Skin of body (tissue), 2 donors: ENCODE results near the gene NCOA6. TPM values are rescaled to one million over a fixed set of nuclear protein-coding genes. Genes with fewer than 3 reads are reported as not detected.

Experiments
- DNase-seq: peaks from one replicate; lab custom pipeline; 2025; lab: John Stamatoyannopoulos, UW
- total RNA-seq: library from RNA; depleted of rRNA; stranded (reverse); fragments of >200 nt; gene quantifications from one replicate; pipeline ENCODE4 v1.2.3, GENCODE V29; 2014

The NCOA6 gene
- total RNA-seq = 14.5 TPM

DNA sequence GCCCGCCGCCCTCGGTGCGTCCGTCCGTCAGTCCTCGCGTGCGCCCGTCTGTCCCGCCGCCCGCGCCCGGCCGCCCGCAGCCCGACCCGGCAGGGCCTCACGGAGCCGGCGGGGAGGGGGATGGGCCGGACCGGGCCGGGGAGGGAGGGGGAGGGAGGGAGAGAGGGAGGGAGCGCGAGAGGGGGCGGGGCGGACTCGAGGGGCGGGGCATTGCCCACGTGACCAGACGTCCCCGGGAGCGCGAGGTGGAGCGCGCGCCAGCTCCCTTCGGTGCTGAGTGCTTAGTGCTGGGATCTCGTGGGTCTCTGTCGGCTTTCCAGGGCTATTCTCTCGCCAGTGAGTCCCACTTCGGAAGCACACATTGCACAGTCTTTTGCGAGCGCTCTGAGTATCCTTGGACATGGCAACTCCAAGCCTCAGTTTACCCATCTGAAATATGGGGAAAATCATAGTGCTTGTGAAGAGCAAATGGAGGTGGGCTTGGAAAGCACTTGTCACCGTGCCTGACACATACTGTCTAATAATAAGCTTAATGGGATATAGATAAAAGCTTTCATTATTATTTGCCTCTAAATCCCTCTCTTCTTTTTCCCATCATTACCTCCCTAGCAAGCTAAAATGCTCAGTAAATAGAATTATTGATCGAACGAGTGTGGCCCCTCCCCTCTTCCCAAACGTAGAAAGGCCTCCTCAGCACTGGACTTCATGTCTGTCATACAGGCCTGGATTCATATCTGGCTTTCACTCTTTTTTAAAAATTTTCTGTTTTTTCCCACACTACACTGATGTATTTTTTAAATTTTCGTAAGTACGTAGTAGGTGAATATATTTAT, at the start of gene NCOA6:
TSS of gene NCOA6 (minus strand) at position 122 of the 833 bp plus-strand sequence. CDS start 43,296 bp downstream, outside the sequence.
- peak; percentile 72 for DNase-seq

DNA sequence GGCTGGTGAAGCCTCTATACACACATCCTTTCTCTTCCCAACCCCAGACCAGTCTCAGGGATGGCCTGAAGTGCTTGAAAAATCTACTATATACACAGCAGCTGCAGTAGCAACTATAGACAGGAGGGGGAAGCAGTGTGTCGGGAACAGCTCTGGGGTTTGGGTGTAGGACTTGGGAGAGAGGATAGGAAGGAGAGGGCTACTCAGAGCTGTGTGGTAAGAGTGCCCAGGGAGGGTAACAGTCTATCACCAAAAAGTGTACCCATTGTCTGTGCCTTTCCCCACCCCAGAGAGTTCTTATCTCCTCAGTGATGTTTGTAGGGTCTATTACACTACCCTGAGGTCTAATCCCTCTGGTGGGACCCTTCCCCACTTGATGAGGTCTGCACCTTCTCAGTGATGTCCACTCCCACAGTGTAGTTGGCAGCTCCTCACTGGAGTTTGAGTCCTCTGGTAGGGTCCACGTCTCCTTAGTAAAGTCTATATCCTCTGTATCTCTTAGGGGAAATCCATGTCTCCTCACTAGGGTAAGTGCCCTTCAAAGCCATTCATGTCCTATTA, 48.7 kb upstream of the NCOA6 start:
- peak; percentile 71 for DNase-seq

DNA sequence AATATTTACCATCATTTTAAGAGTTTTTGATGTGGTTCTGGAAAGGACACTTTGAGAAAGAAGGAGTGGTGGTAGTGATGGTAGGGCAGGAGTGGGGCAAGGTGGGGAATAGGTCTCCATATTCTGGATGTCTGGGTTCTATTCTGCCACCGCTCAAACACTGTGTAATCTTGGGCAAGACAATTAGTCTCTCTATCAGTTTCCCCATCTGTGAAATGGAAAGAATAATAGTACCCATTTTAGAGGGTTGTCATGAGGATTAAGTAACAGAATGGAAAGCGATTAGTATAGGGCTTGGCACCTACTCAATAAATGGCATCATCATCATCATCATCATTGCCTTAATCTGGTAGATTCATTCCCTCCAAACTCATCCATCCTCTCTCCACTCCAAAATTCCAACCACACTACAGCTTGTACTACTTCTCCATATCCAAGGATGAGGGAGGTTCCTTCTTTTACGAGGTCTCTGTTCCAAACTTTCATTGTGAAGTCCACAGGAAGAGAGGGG, 48.2 kb upstream of the NCOA6 start:
- DNase-seq = no peak

DNA sequence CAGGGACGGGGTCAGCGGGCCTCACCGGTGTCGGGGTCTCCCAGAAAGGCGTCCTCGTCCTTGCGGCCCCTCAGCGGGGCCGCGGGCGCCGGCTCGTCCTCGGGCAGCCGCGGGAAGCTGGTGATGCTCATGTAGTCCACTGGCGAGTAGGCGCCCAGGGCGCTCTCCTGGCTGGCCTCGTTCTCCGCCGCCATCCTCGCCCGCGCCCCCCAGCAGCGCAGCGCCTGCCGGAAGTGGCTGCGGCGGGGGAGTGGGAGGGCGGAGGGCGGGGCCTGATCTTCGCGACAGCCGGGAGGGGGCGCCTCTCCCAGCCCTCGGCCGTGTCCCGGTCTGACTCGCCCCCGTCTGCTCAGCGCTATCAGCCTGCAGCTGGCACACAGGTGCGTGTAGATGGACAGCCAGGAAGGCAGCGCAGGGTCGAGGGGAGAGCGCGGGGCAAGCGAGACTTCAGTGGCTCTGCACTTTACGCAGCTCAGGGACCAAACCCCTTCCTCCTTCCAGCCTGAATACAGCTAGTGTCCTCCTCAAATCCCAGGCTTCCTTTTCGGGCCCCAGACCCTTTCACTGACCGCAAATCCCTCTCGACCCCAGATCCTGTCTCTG, 47.3 kb upstream of the NCOA6 start, which contains the start of gene GGT7:
TSS of gene GGT7 (minus strand) at position 235 of the 603 bp plus-strand sequence. CDS start at position 194, 41 bp downstream.
- peak; percentile 34 for DNase-seq

DNA sequence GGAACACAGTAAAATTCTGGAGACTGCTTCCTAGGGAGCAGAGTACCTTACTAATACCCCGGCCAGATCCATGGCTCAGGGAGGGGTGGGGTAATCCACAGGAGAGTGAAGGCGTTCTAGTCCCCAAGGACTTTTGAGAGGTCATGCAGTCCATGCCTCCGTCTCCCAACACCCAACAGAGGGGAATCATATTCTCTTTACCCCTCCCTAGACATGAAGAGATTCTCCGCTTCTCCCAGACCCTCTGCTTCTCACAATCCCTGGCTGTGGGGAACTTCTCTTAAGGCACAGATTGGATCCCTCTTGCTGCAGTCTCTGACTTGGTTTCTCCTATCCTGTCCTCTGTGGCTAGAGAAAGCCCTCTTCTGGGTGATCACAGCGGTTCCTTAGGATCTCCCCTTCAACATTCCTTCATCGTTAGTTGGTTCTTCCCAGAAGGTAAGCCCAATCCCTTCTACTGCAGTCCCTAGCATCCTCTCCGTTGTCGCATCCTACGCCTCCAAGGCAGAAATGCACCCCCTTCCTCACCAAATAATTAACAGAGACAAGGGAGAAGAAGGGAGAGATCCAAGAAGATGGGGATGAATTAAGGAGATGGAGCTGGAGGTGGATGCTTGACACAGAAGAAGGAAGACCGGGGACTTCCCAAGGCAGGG, 46.6 kb upstream of the NCOA6 start:
- DNase-seq = no peak

DNA sequence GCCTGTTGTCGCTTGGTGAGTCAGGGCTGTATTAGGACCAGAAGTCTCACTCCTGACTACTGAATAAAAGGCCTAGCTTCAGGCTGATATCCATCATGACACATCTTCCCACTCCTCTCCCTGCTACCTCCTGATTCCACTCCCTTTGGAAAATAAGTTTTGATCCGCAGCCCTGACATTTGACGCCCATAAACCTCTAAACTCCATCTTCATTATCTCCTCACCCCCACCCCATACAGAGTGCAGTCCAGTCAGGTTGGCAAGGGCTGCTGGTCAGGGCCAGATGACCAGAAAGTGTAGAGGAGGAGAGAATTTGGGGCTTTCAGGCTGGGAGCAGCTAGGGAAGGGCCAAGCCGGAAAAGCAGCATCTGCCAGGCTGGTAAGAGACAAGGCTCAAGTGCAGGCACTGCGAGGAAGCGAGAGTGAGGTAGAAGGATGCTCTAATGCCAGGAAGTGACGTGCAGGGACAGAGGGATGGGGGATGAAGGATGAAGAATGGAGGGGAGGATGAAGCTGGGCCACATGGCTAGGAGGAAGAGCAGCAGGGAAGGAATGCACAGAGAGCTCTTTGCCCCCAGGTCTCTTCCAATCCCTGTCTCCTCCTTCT, 46.0 kb upstream of the NCOA6 start:
- no peak for DNase-seq

DNA sequence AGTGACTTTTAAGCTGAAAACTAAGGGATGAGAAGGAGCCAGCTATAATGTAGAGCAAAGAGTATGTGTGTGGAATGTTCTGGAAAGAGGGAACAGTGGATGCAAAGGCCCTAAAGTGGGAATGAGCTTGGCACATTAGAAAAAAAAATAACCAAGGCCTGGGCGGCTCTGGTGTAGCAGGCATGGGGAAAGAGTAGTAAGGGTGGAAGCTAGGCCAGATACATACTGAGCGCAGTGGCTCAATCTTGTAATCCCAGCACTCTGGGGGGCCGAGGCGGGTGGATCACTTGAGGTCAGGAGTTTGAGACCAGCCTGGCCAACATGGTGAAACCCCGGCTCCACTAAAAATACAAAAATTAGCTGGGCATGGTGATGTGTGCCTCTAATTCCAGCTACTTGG, 38.8 kb upstream of the NCOA6 start:
- no peak for DNase-seq

DNA sequence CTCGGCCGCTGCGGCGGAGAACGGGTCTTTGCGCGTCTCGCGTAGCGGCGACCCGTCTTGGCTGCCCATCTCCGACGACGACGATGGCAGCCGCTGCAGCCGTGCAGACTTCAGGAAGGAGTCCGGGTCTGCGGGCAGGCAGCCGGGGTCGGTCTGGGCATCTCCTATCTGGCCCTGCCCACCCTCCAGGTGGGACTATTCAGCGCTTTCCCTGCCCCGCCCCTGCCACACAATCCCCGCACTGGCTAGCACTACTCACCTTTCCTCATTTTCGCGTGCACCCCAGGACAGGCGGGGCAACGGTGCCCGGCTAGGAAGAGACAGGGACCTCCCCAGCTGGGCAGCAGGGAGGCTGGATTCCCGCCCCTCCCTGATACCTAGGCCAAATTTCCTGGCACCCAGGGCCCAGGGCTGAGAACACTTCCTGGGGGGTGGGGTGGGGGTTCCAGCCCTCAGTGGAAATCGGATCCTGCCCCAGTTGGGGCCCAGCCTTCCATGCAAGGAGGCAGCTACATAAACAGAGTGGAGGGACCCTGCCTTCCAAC, 38.0 kb upstream of the NCOA6 start:
- DNase-seq = no peak

DNA sequence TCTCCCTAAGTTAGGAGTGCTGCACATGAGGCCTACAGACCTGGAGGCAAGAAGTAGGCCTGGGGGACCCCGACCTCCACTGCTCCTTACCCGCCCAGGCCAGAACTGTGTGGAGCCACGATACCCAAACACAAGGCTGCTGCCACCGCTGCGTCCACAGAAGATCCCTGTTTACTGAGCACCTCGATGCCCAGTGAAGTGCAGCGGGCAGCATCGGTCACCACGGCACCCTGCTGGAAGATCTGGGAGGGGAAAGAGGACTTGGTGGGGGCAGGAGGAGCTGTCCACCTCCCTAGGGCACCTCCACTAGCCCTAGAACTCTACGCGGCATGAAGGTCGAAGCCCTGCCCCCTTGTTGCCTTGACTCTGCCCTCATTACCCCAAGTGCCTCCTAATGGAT, 37.3 kb upstream of the NCOA6 start:
- DNase-seq = no peak

DNA sequence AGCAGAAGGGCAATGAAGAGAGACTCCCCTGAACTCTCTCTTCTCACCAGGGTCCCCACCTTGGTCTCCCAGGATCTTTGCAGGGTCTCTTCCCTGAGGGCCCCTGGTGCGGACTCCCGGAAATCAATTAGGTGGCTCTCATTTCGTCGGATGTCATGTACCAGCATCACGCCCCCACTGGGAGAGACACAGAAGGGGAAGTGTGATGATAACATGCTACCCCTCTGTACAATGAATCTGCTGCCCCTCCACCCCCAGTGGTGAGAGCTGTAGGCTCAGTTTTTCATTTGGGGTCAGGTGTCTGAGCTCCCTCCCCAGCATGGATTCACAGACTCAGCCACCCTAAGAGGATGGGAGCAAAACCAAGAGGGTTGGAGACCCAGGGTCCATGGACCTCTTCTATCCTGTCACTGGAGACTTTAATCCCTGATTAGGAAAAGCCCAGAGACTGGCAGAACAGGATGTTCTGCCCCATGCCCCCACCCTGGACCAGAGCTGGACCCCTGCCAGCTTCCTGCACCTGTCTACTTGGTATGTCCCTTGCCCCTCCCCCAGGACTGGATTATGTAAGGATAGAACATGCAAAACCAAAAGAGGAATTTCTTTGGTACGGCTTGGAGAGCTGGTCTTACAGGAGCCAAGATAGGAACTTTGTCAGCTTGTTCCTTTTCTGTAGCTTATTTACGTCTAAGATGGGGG, 36.1 kb upstream of the NCOA6 start:
- no peak for DNase-seq

DNA sequence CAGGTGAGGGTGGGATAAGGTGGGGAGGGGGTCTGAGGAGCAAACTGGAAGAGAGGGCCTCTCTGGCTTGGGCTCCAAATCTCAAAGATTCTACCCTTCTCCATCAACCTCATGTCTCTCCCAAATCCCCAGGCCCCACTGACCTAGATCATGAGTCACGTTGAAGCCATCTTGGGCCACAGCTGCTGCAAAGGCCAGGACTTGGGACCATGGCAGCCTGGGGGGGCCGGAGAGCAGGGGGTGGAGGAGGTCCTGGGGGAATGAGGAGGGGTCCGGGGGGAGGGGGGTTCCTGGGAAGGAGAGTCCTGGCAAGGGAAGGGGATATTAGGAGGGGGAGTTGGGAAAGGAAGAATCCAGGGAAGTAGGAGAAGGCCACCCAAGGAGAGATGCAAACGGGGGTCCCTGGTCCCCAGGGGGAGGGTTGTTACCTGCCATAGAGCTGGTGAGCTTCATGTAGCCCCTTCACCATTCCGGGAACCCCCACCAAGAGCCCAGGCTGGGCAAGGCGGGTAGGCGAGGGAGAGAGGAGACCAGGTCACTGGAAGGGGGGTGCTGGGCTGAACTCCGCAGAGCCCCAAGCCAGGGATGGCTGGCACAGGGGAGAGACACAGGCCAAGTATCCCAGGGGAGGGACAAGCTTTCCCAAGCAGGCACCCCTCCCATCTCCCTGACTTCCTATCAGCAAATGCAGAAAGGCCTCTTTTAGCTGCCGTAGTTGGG, 34.5 kb upstream of the NCOA6 start:
- no peak for DNase-seq

DNA sequence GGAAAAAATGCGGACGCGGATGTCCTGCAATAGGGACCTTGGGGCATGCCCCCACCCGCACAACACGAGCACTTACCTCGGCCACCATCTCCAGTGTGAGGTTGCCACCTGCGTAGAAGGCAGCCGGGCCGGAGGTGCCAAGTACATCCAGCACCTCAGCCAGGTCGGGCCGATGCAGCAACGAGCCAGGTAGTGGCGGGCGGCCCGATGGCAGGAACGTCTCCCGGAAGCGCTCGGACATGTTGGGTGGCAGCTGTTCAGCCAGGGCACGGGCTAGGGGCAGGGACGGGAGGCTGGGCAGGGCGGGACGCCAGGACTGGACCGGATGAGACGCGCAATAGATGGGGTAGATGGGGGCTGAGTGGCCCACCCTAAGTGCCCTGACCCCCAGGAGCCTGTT, 33.9 kb upstream of the NCOA6 start:
- no peak for DNase-seq

DNA sequence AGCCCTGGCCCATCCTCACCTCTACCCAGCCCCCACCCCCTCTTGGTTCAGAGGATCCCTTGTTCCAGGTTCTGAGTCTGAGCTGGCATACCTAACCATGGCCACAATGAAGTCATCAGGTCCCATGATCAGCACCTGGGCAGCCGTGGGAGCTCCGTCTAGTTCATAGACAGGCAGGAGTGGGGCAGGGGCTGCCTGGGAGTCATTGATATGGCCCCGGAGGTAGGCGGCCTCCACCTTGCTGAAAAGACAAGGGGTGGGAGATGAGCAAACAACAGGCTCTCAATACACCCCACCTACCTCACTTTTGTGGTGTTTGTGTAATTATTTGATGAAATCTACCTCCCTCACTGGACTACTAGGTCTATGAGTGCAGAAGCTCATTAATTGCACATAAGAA, 26.8 kb upstream of the NCOA6 start:
- no peak for DNase-seq

DNA sequence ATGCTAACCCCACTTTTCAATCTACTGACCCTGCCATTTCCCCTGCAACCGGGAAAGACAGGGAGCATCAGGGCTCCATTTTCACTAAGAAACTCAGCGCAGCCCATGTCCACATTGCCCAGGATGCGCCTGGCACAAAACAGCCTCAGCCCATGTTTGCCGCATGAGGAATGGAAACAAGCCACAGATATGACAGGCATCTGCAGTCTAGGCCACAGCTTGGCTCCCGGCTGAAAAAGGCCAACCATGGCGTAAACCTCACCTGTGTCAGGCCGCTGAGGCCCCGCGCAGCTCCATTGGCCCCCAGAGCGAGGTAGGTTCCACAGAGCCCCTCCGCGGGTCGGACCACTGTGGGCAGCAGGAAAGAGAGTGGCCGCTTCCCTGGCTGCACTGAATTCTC, 25.5 kb upstream of the NCOA6 start:
- no peak for DNase-seq

DNA sequence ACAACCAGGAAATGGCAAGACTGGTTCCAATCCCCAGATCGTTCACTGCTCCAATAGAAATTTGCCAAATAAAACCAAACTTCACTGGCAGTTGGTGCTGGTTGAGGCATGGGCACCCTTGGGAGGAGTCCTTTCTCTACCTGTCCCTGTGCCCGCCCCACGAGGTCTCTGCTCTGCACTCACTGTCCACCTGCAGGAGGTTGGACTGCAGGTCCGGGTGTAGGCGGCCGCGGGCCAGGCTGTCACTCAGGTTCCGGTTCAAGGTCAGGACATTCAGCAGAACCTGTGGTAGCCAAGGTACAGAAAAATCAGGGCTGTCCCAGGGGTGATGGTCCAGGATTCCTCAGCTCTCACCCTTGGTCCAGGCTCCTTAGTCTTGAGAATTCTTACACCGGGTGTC, 24.3 kb upstream of the NCOA6 start:
- no peak for DNase-seq

DNA sequence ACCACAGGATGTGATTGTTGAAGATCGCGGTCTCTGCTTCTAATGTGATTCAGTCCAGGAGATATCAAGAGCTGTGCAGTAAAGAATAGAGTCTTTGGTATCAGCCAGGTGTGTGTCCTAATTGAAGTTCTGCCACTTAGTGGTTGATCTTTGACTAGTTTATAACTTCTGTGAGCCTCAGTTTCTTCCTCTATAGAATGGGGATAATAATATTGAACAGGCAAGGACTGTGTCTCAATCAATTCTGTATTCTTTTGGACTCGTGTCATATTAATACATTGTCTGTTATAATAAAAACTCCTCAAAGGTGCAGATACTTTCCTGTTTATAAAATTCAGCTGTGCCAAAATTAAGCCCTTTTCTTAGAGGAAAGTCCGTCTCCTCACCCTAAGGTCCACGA, 23.1 kb upstream of the NCOA6 start:
- no peak for DNase-seq

DNA sequence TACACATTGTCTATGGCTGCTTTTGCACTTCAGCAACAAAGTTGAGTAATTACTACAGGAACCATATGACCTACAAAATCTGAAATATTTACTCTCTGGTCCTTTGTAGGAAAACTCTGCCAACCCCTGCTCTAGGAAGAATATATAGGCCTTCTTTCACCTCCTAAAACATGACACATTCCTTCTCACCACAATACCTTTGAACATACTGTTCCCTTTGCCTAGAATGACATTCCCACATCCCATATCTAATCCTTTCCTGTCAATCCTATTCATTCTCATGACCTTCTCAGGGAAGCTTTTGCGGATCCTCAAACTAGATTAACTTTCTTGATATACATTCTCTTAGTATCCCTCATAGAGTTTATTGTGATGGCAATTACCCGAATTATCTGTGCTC, 18.0 kb upstream of the NCOA6 start:
- no peak for DNase-seq

DNA sequence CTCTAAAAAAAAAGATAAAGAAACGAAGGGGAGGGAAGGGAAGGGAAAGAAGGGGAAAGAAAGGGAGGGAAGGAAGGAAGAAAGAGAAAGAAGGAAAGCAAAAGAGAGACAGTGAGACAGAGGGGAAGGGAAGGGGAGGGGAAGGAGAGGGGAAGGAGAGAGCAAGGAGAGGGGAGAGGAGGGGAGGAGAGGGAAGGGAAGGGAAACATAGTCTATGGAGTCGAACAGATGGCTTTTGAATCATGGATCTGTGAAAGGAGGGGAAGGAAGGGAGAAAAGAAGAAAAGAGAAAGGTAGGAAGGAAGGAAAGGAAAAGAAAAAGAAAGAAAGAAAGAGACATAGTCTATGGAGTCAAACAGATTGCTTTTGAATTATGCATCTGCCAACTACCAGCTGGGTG, 16.7 kb upstream of the NCOA6 start:
- no peak for DNase-seq

DNA sequence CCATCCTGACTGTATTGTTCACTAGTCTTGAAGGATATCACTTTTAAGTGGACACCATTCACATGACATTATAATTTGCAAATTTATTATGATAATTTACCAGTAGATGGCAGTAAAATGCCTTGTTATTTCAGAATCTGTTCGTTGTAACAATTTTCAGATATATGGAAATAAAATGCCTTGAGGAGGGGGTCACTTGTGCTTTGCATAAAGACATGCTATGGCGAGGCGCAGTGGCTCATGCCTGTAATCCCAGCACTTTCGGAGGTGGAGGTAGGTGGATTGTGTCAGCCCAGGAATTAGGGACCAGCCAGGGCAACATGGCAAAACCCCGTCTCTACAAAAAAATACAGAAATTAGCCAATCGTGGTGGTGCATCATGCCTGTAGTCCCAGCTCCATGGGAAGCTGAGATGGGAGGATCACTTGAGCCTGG, 9.0 kb upstream of the NCOA6 start:
- DNase-seq = no peak

DNA sequence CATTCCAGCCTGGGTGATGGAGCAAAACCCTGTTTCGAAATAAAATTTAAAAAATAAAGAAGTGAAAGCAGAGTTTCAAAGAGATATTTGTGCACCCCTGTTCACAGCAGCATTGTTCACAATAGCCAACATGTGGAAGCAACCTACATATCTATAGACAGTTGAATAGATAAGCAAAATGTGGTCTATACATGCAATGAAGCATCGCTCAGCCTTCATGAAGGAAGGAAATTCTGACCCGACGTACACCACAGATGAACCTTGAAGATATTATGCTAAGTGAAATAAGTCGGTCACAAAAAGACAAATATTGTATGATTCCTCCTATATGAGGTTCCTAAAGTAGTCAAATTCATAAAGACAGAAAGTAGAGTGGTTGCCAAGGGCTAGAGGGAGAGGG, 6.5 kb upstream of the NCOA6 start:
- no peak for DNase-seq
